HepG2 (cell line): ENCODE data around the gene TWNK. TPM values are rescaled to one million over a fixed set of nuclear protein-coding genes. Genes with fewer than 3 reads are reported as not detected.
A peak's percentile ranks its signal among the peaks of the same experiment; 100 is the strongest.

Experiments
- CCDC6 ChIP-seq: sonication (generic); formaldehyde crosslinking; IDR thresholded peaks from 2 replicates; pipeline ENCODE4 v1.8.1; 2022; ENCODE audit warnings: mild to moderate bottlenecking, missing genetic modification reagents, moderate library complexity
- CEBPZ ChIP-seq: IDR thresholded peaks from 2 replicates; pipeline ENCODE4 v1.6.1; 2012; ENCODE audit warnings: low read length, improper control_type of control experiment
- CENPT ChIP-seq: sonication (generic); formaldehyde crosslinking; IDR thresholded peaks from 2 replicates; pipeline ENCODE4 v1.8.0; 2022; ENCODE audit warnings: low read depth, mild to moderate bottlenecking, moderate library complexity, missing genetic modification reagents
- FOXP4 ChIP-seq: sonication (generic); formaldehyde crosslinking; IDR thresholded peaks from 2 replicates; pipeline ENCODE4 v1.4.0; 2020; ENCODE audit warnings: missing genetic modification reagents
- KMT2A ChIP-seq: sonication (generic); formaldehyde crosslinking; IDR thresholded peaks from 2 replicates; pipeline ENCODE4 v1.4.0; 2020; ENCODE audit warnings: missing genetic modification reagents
- MTA3 ChIP-seq: sonication (generic); formaldehyde crosslinking; IDR thresholded peaks from 2 replicates; pipeline ENCODE4 v1.4.0; 2020; ENCODE audit warnings: missing genetic modification reagents
- MYC ChIP-seq: sonication (generic); formaldehyde crosslinking; IDR thresholded peaks from 2 replicates; pipeline ENCODE4 v1.9.0; 2021; ENCODE audit warnings: missing genetic modification reagents, borderline replicate concordance
- ONECUT2 ChIP-seq: sonication (generic); formaldehyde crosslinking; IDR thresholded peaks from 2 replicates; pipeline ENCODE4 v1.4.0; 2020; ENCODE audit warnings: missing genetic modification reagents
- PPARG ChIP-seq: conservative IDR thresholded peaks from 2 replicates; pipeline ENCODE4 v1.6.1; 2016; ENCODE audit warnings: missing biosample characterization, missing genetic modification reagents
- RXRB ChIP-seq: IDR thresholded peaks from 2 replicates; pipeline ENCODE4 v1.6.1; 2016; ENCODE audit warnings: borderline replicate concordance, missing genetic modification reagents, missing compliant biosample characterization
- SIX4 ChIP-seq: sonication (generic); formaldehyde crosslinking; IDR thresholded peaks from 2 replicates; pipeline ENCODE4 v1.4.0; 2020; ENCODE audit warnings: missing genetic modification reagents
- SMAD1 ChIP-seq: sonication (generic); formaldehyde crosslinking; IDR thresholded peaks from 2 replicates; pipeline ENCODE4 v1.4.0; 2020; ENCODE audit warnings: missing genetic modification reagents, low read depth, mild to moderate bottlenecking, borderline replicate concordance
- SP5 ChIP-seq: IDR thresholded peaks from 2 replicates; pipeline ENCODE4 v1.6.1; 2016; ENCODE audit warnings: low read depth, borderline replicate concordance
- SPEN ChIP-seq: sonication (generic); formaldehyde crosslinking; IDR thresholded peaks from 2 replicates; pipeline ENCODE4 v1.5.1; 2020; ENCODE audit warnings: low read depth, mild to moderate bottlenecking, missing genetic modification reagents
- TAF1 ChIP-seq: sonication (generic); formaldehyde crosslinking; IDR thresholded peaks from 2 replicates; pipeline ENCODE4 v1.4.0; 2020; ENCODE audit warnings: missing genetic modification reagents
- TEAD3 ChIP-seq: optimal IDR thresholded peaks from 2 replicates; pipeline ENCODE3; 2016; ENCODE audit warnings: borderline replicate concordance
- UBTF ChIP-seq: sonication (generic); formaldehyde crosslinking; IDR thresholded peaks from 2 replicates; pipeline ENCODE4 v1.4.0; 2020; ENCODE audit warnings: mild to moderate bottlenecking, missing genetic modification reagents
- ZNF354B ChIP-seq: sonication (generic); formaldehyde crosslinking; IDR thresholded peaks from 2 replicates; pipeline ENCODE4 v1.8.0; 2022; ENCODE audit warnings: mild to moderate bottlenecking, missing genetic modification reagents
- ZNF562 ChIP-seq: sonication (generic); formaldehyde crosslinking; IDR thresholded peaks from 2 replicates; pipeline ENCODE4 v1.8.0; 2022; ENCODE audit warnings: missing genetic modification reagents, borderline replicate concordance
- ZNF563 ChIP-seq: sonication (generic); formaldehyde crosslinking; IDR thresholded peaks from 2 replicates; pipeline ENCODE4 v1.8.0; 2022; ENCODE audit warnings: mild to moderate bottlenecking, moderate library complexity, missing genetic modification reagents
- ZNF777 ChIP-seq: sonication (generic); formaldehyde crosslinking; IDR thresholded peaks from 2 replicates; pipeline ENCODE4 v1.4.0; 2020; ENCODE audit warnings: missing genetic modification reagents
- ZNF839 ChIP-seq: sonication (generic); formaldehyde crosslinking; IDR thresholded peaks from 2 replicates; pipeline ENCODE4 v1.4.0; 2020; ENCODE audit warnings: missing genetic modification reagents, mild to moderate bottlenecking, borderline replicate concordance
- ZSCAN12 ChIP-seq: sonication (generic); formaldehyde crosslinking; IDR thresholded peaks from 2 replicates; pipeline ENCODE4 v1.9.0; 2021; ENCODE audit warnings: mild to moderate bottlenecking, missing genetic modification reagents
- ZSCAN31 ChIP-seq: sonication (generic); formaldehyde crosslinking; IDR thresholded peaks from 2 replicates; pipeline ENCODE4 v1.5.0; 2020; ENCODE audit warnings: low read depth, mild to moderate bottlenecking, missing genetic modification reagents
- polyA plus RNA-seq, 8 experiments: library from polyadenylated mRNA; depleted of rRNA in 3 of 8; stranded (reverse) in 7 of 8; unstranded in 1 of 8; fragments of >200 nt; fragmentation: Illumina TruSeq in 4 of 8; extraction: Trizol in 4 of 8; gene quantifications; 2 replicates each; pipeline versions ENCODE4 v1.2.1 to v1.2.3, GENCODE V29; 2011 to 2016; ENCODE audit warnings: low read depth in 4 of 8, missing spikeins in 1 of 8, mixed read lengths in 1 of 8; ENCODE audit not compliant: insufficient read depth in 1 of 8
- total RNA-seq, 5 experiments: library from RNA; depleted of rRNA; stranded (reverse); fragments of >200 nt; fragmentation: Illumina TruSeq; extraction: Trizol; gene quantifications; 2 replicates each; pipeline ENCODE4 v1.2.3, GENCODE V29; 2016; ENCODE audit warnings: low read depth in 1 of 5

Gene TWNK
- total and polyA plus RNA-seq, 2 of the 13 experiments (the other 11 are each of a cell fraction or from before 2014, with no cell fraction given): 10.7 to 16.5 TPM

- TF ChIP-seq FOXP4 (CRISPR knock-in tag) (peak; percentile 58), ZNF562 (no peak), CENPT (no peak), ZSCAN31 (CRISPR knock-in tag) (0 out of 2 replicates have a peak, but pooled peaks have one; percentile 9), PPARG (peak; percentile 63), SMAD1 (CRISPR knock-in tag) (no peak), ZSCAN12 (CRISPR knock-in tag) (no peak), MTA3 (CRISPR knock-in tag) (no peak), RXRB (CRISPR knock-in tag) (peak; percentile 74), TEAD3 (CRISPR knock-in tag) (peak; percentile 36), UBTF (CRISPR knock-in tag) (peak; percentile 31; the same call in 1 of the 2 replicates), ZNF839 (no peak), SPEN (CRISPR knock-in tag) (0 out of 2 replicates have a peak, but pooled peaks have one; percentile 7), MYC (CRISPR knock-in tag) (peak; percentile 3; the same call in 1 of the 2 replicates), KMT2A (CRISPR knock-in tag) (no peak), ZNF354B (no peak), CCDC6 (CRISPR knock-in tag) (no peak), SIX4 (CRISPR knock-in tag) (no peak), CEBPZ (no peak), SP5 (CRISPR knock-in tag) (peak; percentile 88), ZNF563 (CRISPR knock-in tag) (no peak), ZNF777 (CRISPR knock-in tag) (no peak), TAF1 (CRISPR knock-in tag) (no peak; the same call in 1 of the 2 replicates), ONECUT2 (no peak)
These were observed 17.0 kb upstream of the TWNK start (continued) for GRCh38 chr10:100970076-100970913.
